ENCODE measurements around the gene CELF4. TPM values are rescaled to one million over a fixed set of nuclear protein-coding genes. Genes with fewer than 3 reads are reported as not detected.

Gene CELF4
- total RNA-seq, 2 donors from 2014 or later = 0.22 to 3.9 TPM

DNA sequence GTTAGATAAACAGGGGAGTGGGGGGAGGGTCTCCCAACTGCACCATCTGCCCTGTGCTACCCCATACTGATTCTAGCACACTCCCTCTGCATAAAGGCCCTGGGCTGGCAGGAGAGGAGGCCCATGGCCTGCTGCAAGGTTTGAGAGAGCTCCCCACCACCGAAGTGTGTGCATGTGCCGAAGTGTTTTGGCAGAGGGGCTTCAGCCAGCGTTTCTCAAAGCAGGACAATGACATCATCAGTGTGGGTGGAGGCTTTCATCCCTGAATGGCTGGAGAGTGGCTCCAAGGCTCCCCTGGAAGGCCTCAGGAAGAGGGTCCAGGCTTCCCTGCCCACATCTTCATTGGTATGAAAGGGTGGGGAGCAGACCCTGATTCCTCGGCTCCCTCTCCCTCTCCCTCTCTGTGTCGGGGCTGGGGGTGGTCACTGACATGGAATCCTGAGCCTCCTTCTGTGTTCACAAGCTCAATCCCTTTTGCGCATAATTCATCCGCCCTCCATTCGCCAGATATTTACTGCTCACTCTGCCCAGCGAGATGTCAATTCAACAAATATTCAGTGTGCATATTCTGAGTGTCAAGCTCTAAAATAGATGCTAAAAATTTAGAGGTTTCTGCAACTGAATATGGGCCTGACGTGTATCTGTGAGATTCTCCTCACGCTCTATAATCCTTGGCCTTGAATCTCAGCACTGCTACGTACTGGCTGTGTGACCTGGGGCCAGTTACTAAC, 122.1 kb downstream of the CELF4 start:
- no peaks in the 10 kb centered on the region for H3K27me3 ChIP-seq
- no peak for DNase-seq (ENCODE audit: low spot score)
- no peaks in the 10 kb centered on the region for H3K36me3 ChIP-seq
- H3K27ac ChIP-seq = no peak overlapping the region
- TF ChIP-seq, protein P1, sequence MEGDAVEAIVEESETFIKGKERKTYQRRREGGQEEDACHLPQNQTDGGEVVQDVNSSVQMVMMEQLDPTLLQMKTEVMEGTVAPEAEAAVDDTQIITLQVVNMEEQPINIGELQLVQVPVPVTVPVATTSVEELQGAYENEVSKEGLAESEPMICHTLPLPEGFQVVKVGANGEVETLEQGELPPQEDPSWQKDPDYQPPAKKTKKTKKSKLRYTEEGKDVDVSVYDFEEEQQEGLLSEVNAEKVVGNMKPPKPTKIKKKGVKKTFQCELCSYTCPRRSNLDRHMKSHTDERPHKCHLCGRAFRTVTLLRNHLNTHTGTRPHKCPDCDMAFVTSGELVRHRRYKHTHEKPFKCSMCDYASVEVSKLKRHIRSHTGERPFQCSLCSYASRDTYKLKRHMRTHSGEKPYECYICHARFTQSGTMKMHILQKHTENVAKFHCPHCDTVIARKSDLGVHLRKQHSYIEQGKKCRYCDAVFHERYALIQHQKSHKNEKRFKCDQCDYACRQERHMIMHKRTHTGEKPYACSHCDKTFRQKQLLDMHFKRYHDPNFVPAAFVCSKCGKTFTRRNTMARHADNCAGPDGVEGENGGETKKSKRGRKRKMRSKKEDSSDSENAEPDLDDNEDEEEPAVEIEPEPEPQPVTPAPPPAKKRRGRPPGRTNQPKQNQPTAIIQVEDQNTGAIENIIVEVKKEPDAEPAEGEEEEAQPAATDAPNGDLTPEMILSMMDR (IDR thresholded peaks at IDR 0.05) = no peak
- no peaks in the 10 kb centered on the region for H3K9me3 ChIP-seq
- H3K4me1 ChIP-seq = no peaks in the 10 kb centered on the region
- no peak overlapping the region for H3K4me3 ChIP-seq

DNA sequence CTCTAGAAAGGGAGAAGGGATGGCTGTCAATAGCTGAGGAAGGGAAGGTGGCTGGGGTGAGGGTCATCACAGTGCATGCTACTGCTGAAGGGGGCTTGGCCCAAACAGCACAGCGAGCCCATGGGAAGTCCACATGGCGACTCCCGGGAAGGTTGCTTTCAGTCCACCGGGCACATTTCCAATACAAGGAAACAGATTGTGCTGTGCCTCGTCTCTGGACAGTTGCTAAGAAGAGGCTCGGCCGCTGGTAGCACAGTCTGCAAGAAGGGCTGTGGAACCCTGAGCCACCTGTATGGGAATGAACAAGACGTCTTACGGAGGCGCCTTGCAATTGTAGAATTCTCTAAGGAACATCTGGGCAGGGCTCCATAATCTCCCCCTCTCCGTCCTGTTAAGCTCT, 123.1 kb downstream of the CELF4 start:
- Histone ChIP-seq H3K27me3 (no peaks in the 10 kb centered on the region), H3K4me3 (no peak overlapping the region), H3K4me1 (no peaks in the 10 kb centered on the region), H3K36me3 (no peaks in the 10 kb centered on the region), H3K27ac (no peak overlapping the region), H3K9me3 (no peaks in the 10 kb centered on the region)
- DNase-seq (ENCODE audit: low spot score) = no peak
- TF ChIP-seq, protein P1 (IDR thresholded peaks at IDR 0.05) = no peak

DNA sequence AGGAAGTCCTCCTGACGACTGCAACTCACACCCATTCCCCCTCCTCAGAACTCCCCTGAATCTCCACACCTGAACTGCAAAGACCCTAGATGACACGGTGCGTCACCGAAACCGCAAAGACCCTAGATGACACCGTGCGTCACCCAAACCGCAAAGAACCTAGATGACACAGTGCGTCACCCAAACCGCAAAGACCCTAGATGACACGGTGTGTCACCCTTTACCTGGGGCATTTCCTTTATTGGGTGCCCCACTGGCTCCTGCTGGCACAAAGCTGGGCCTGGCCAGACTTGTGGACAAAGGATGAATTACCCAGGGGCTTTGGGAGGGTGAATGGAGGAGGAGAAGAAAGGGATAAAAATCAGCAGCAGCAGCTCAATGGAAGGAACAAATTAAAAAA, 123.8 kb downstream of the CELF4 start:
- H3K36me3 ChIP-seq = no peaks in the 10 kb centered on the region
- H3K4me3 ChIP-seq = no peak overlapping the region
- no peaks in the 10 kb centered on the region for H3K9me3 ChIP-seq
- no peak for DNase-seq (ENCODE audit: low spot score)
- TF ChIP-seq, protein P1 (IDR thresholded peaks at IDR 0.05) = no peak
- H3K4me1 ChIP-seq = no peaks in the 10 kb centered on the region
- H3K27me3 ChIP-seq = no peaks in the 10 kb centered on the region
- no peak overlapping the region for H3K27ac ChIP-seq

DNA sequence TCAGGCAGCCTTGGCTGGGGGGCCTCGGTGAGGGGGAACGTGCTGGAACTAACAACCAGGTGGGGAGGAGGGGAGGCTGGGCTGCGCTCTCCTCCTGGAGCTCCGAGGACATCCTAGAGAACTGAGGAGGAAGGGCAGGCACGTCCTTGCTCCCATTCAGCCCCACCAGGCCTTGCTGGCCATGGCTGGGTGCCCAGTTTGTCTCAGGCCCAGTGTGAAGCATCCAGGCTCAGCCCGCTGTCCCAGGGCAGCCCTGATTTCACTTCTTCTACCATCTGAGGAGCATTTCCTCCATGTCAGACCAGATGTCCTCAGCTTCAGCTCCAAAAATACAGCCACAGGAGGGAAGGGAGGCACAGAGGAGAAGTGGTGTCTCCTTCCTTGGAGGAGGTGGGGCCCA, 125.4 kb downstream of the CELF4 start:
- Histone ChIP-seq H3K27me3 (no peaks in the 10 kb centered on the region), H3K36me3 (no peaks in the 10 kb centered on the region), H3K27ac (no peak overlapping the region), H3K4me1 (peaks cover 0 to 6% of the 10 kb centered on the region in 2 donors), H3K4me3 (no peak overlapping the region), H3K9me3 (no peaks in the 10 kb centered on the region)
- no peak for DNase-seq (ENCODE audit: low spot score)
- TF ChIP-seq, protein P1 (IDR thresholded peaks at IDR 0.05) = no peak

DNA sequence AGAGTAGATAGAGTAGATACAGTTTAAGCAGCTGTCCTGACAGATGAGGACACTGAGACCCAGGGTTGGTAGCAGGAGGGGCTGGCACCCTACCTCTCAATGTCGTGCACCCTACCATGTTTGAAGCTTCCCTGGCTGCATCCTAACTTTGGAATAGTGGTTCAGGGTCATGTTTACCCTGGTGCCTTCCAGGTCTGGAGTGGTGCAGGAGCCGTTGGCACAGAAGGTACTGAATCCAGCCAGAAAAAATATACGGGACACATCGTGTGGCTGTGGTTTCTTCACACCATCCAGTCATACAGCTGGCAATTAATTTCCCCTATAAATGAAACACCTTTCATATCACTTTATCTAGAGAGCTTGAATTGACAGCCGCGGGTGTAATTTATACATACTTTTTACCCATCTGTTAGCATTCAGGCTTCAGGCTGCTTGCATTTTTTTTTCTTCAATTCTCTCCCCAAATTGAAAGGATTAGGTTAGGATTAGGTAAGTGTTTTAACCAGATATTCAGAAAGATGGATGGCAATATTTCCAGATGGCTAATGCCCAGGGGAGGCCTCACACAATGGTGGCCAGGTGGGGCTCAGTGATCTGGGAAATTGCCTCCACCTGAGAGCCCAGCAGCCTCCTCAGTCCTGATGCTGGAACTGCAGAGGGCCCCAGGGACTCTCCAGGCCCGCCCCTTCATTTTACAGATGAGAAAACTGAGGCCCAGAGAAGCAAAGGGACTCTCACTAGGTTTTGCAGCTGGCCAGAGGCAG, 127.0 kb downstream of the CELF4 start:
- H3K4me1 ChIP-seq = peaks cover 0 to 6% of the 10 kb centered on the region in 2 donors
- H3K27ac ChIP-seq = no peak overlapping the region
- H3K4me3 ChIP-seq = no peak overlapping the region
- no peaks in the 10 kb centered on the region for H3K27me3 ChIP-seq
- TF ChIP-seq, protein P1 (IDR thresholded peaks at IDR 0.05) = no peak
- no peaks in the 10 kb centered on the region for H3K36me3 ChIP-seq
- DNase-seq (ENCODE audit: low spot score) = no peak
- H3K9me3 ChIP-seq = no peaks in the 10 kb centered on the region

Measured in right atrium auricular region (tissue), 2 donors.